ENCODE data around the gene PYCR2.
A peak's percentile ranks its signal among the peaks of the same experiment; 100 is the strongest.

PYCR2 gene

GRCh38 chr1:225917101-225917500, 6.9 kb downstream of the PYCR2 start:
- no peak for DNase-seq

GRCh38 chr1:225915538-225915991, 8.5 kb downstream of the PYCR2 start:
- no peak for DNase-seq

- DNase-seq: no peak
These were observed 9.1 kb downstream of the PYCR2 start for GRCh38 chr1:225914947-225915346.

- DNase-seq: no peak
These were observed 9.7 kb downstream of the PYCR2 start for GRCh38 chr1:225914391-225914790.

GRCh38 chr1:225911191-225912130, 12.6 kb downstream of the PYCR2 start:
- peak; percentile 83 for DNase-seq

DNA sequence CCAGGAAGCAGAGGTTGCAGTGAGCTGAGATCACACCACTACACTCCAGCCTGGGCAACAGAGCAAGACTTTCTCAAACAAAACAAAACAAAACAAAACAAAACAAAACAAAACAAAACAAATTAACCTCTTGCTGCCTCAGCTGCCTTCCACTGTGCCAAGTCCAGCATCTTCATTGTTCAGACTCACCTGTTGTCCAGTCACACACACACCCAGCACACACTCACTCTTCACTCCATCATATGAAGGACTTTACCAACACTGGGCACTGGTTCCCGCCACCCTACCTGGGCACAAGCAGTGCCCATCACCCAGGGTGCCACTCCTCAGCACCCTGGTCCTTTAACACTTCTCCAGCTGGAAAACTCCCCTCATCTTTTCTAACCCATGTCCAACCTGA, 14.6 kb downstream of the PYCR2 start:
- DNase-seq: no peak

DNA sequence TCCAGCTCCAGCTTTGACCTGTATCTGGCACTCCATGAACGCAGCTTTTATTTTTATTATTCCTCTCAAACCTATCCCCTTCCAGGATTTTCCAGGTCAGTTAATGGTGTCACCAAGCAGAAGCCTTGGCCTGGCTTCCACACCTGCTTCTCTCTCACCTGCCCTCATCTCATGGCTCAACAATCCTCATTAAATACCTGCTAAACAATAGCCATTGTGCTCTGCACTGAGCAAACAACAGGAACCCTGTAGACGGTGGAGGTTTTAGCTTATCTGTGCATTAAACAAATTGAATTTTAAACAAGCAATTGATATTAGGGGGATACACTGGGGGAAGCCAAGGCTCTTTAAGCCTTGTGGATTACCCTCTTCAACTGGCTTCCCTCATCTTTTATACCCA, 15.3 kb downstream of the PYCR2 start:
- DNase-seq: no peak

GRCh38 chr1:225908013-225908640, 15.9 kb downstream of the PYCR2 start:
- no peak for DNase-seq

DNA sequence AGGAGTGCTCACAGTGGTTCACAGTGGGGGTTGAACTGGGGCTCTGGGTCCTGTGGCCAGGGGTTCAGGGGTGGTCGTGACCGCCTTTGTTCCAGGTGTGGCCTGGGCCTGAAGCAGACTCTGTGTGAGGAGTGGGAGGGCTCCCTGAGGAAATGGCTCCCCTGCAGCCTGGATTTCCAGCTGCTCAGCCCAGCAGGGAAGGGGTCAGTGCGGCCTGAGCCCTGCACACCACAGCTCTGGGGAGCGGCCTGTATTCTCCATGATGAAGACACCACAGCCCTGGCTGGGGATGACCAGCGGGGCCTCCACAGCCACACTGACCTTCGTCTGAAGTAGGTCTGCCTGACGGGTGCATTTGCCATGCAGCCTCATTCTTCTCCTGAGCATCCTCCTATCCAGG, 16.7 kb downstream of the PYCR2 start:
- DNase-seq: no peak

GRCh38 chr1:225906467-225906866, 17.6 kb downstream of the PYCR2 start:
- no peak for DNase-seq

DNA sequence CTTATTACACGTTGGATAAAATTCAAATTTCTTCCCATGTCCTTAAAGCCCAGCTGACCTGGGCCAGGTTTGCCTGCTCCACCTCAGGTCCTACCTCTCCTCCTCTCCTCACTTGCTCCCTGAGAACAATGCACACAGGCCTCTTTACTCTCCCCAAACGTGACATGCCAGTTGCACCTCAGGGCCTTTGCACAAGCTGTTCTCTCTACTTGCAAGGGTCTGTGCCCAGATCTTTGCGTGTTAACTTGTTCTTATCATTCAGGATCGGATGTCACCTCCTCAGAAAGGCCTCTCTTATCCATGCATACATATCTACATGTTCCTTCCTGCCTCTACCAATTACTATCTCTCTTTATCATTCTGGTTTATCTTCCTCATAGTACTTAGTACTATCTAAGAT, 20.4 kb downstream of the PYCR2 start:
- DNase-seq: no peak

GRCh38 chr1:225899044-225899925, 24.8 kb downstream of the PYCR2 start:
- DNase-seq: no peak

- peak; percentile 43 for DNase-seq
These were observed 26.2 kb downstream of the PYCR2 start for GRCh38 chr1:225897595-225898514.

GRCh38 chr1:225896937-225897549, 27.0 kb downstream of the PYCR2 start:
- peak; percentile 68 for DNase-seq

GRCh38 chr1:225896494-225896893, 27.6 kb downstream of the PYCR2 start:
- DNase-seq: no peak

GRCh38 chr1:225892307-225892706, 31.7 kb downstream of the PYCR2 start:
- DNase-seq: no peak

- DNase-seq: no peak
These were observed 32.6 kb downstream of the PYCR2 start for GRCh38 chr1:225891229-225891972.

GRCh38 chr1:225890346-225891228, 33.5 kb downstream of the PYCR2 start:
- no peak for DNase-seq

DNA sequence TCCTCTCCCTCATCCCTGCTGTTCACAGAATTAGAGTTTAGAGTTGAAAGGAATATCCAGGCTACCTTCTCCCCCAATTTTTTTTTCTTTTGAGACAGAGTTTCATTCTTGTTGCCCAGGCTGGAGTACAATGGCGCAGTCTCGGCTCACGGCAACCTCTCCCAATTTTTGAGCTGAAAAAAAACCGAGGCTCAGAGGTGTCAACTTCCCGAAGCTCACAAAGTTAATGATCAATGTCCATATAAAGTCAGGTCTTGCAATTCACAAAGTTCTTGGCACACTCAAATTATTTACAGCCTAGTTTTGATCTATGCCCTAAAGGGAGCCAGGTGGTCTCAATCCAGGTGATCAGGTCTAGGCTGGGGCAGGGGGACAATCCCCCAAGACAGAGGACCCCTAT, 34.3 kb downstream of the PYCR2 start:
- DNase-seq: no peak

Measured in stimulated activated CD8-positive, alpha-beta memory T cell treated with anti-CD3 and anti-CD28 coated beads, Interleukin-4, amount 100 ng/mL, for 48 hours (primary cell).